RCC 7860 (cell line): ENCODE results near the gene ALG13.
"Not testable (repeated sequence)": the region's sequence is repeated elsewhere in the genome, so short reads cannot be mapped to it uniquely, and the experiment has no call there.

Experiments used
- DNase-seq: peaks from one replicate; pipeline ENCODE4 v3.0.0-alpha.2; 2015; ENCODE audit warnings: low spot score
- FAIRE-seq: peaks from 2 replicates; lab custom pipeline; 2012; peaks lifted over from hg19 to GRCh38; lab: Jason Lieb, UNC

Gene ALG13

DNA sequence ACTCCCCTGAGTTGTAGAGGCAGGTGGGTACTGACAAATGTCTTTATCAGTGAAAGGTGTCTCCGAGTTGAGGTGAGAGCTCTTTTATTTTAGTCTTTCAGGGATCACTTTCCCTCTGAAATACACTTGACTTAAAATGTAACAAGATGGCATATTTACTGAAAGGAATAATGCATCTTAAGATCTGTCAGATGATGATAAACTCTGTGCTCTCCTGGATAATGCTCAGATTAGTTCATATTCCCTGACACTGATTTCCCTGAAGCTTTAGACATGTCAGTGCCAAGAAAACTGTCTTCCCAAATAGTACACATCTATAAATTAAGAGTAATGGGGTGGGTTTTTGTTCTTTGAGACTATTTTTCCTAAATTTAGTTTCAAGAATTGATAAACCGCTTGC is 75.5 kb downstream of the ALG13 start:
- DNase-seq (no peak), FAIRE-seq (no peak)

DNA sequence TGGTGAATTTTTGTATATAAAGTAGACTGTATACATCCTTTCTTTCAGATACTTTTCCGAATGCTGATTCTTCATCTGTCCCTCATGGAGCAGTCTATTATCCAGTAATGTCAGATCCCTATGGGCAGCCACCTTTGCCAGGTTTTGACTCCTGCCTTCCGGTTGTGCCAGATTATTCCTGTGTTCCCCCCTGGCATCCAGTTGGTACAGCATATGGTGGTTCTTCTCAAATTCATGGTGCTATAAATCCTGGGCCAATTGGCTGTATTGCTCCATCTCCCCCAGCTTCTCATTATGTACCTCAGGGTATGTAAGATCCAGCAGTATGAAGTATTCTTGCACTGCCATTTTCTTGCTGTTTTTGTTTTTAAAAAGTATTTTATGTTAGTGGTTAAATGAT is 78.7 kb downstream of the ALG13 start:
- FAIRE-seq = no peak

DNA sequence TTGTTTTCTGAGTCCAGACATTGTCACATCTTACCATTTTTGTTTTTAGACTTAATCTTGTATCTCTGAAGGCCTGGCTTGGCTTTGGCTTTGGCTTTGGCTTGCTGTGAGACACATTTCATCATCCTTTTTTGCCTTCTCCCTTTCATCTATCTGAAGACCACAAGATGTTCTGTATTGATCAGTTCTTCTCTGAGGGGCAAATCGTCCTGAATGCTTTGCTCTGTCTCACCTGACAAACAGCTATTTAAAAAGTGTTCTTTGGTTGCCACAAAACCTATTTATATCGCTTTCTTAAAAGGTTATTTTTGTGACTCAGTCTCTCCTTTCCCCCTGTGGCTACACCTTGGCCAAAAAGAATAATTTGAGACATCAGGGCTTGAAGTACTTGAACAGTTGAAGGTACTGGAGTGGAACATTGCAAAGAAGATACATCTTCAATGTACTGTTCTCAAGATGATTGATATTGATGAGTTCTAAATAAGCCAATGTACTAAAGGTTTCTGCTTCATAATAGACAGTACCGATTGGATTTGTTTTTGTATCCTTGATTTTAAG is 80.7 kb downstream of the ALG13 start:
- no peak for FAIRE-seq

More for the DNA sequence above, 78.7 kb downstream of the ALG13 start:
- DNase-seq = no peak

DNA sequence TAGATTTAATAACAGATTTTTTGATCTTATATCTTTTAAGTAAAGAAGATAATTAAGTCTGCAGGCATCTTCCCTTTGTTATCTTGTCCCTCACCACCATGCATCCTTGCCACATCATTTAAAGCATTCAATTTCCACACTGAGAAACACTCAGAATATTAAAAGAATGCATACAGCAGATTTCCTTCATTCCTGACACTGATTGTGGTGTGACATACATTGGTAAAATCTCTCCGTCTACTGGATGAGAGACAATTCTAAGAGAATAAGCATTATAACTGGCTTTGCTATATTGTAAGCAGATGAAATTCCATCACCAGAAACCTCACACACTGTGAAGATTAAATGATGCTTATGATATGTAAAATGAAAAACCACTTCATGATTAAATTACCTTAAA is 97.6 kb downstream of the ALG13 start:
- no peak for FAIRE-seq

More for the DNA sequence above, 80.7 kb downstream of the ALG13 start:
- DNase-seq = no peak

DNA sequence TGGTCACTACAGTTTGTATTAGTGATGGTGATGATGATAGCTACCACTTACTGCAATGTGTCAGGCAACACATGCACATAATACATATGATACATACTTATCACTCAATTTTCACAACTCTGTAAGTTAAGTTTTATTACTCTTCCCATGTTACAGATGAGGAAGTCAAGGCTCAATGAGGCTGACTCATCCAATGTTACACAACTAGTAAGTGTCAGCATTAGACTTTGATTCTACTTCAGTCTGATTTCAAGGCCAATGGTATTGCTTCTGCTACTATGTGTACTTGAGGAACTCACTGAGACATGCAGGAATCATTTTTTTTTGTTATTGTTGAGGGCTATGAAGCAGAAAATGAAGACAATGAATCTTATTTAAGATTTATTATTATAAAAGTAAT is 98.6 kb downstream of the ALG13 start:
- FAIRE-seq = no peak
- DNase-seq = no peak

More for the DNA sequence above, 97.6 kb downstream of the ALG13 start:
- no peak for DNase-seq

DNA sequence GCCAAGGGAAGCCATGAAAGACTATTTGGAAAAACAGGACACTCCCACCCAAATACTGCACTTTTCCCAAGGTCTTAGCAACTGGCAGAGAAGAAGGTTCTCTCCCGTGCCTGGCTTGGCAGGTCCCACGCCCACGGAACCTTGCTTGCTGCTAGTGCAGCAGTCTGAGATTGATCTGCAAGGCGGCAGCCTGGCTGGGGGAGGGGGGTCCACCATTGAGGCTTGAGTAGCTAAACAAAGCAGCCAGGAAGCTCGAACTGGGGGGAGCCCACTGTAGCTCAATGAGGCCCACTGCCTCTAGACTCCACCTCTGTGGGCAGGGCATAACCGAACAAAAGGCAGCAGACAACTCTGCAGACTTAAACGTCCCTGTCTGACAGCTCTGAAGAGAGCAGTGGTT is 103.7 kb downstream of the ALG13 start:
- no peak for FAIRE-seq
- no peak for DNase-seq

DNA sequence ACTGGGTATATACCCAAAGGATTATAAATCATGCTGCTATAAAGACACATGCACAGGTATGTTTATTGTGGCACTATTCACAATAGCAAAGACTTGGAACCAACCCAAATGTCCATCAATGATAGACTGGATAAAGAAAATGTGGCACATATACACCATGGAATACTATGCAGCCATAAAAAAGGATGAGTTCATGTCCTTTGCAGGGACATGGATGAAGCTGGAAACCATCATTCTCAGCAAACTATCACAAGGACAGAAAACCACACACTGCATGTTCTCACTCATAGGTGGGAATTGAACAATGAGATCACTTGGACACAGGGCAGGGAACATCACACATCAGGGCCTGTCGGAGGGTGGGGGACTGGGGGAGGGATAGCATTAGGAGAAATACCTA is 109.1 kb downstream of the ALG13 start:
- DNase-seq, FAIRE-seq: not testable (repeated sequence)
